PFSK-1 (cell line): ENCODE results near the gene PPP1R9A. TPM values are rescaled to one million over a fixed set of nuclear protein-coding genes. Genes with fewer than 3 reads are reported as not detected.

Experiments
- FOXP2 ChIP-seq: optimal IDR thresholded peaks from 2 replicates; pipeline ENCODE3; 2011; ENCODE audit warnings: borderline replicate concordance, control low read depth, inconsistent platforms; ENCODE audit not compliant: insufficient read depth; ENCODE audit errors: extremely low read length, extremely low read depth
- POLR2AphosphoS5 ChIP-seq: IDR thresholded peaks from 2 replicates; pipeline ENCODE4 v1.6.1; 2012; ENCODE audit warnings: low read depth, mild to moderate bottlenecking, control low read depth, low read length, moderate library complexity
- SIN3A ChIP-seq: IDR thresholded peaks from 2 replicates; pipeline ENCODE4 v1.6.1; 2012; ENCODE audit warnings: mild to moderate bottlenecking, low read length, moderate library complexity, borderline replicate concordance; ENCODE audit not compliant: insufficient read depth
- TAF1 ChIP-seq: IDR thresholded peaks from 2 replicates; pipeline ENCODE4 v1.6.1; 2012; ENCODE audit warnings: low read length, control low read depth, borderline replicate concordance; ENCODE audit not compliant: insufficient read depth
- polyA plus RNA-seq: library from polyadenylated mRNA; unstranded; fragments of >200 nt; gene quantifications from one replicate; pipeline ENCODE4 v1.2.1, GENCODE V29; 2012; ENCODE audit warnings: low read depth, missing spikeins; ENCODE audit not compliant: insufficient read length
- TF ChIP-seq, protein P1 (sequence below), 2 experiments: IDR thresholded peaks; 2 replicates each; pipeline versions ENCODE4 v1.6.1 to v1.8.0; 2011 to 2012; ENCODE audit warnings: low read depth in 2 of 2, low read length in 2 of 2, control low read depth in 1 of 2, inconsistent platforms in 1 of 2, mild to moderate bottlenecking in 1 of 2, moderate library complexity in 1 of 2; ENCODE audit not compliant: insufficient read depth in 1 of 2

The PPP1R9A gene
- polyA plus RNA-seq: 0.38 TPM

DNA sequence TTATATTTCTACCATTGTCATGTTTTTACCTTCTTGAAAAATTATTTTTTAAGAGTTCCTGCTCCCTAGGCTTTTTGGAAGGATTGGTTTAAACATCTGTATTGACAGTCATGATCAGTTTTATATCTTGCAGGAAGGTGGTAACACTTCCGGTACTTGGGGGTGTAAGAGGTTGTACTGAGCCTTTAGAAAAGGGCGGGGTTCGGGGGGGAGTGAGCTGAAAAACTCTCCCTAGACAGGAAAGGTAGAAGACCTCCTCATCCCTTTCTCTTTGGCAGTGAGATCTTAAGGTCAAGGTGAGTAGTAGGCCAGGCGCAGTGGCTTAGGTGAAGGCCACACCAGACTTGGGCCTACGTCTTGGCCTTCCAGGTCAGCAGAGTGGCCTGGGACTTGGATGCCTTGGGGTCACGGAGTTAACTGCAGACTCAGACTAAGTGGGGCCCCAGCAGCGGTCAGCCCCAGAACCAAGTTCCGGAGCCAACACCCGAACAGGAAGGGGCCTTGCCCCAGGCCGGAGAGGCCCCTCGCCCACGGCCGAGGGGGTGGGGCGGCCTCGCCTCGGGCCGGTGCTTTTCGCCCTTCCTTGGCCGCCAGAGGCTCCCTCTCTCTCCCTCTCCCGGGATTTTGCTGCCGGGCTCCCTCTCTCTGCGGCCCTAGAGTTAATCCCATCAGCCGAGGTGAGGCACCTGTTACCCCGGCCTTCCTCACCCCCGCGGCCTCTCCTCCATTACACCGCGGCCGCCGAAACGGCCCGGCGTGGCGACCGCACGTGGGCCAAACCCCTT lies at the start of gene PPP1R9A:
TSS of gene PPP1R9A (plus strand) at position 569 of the 785 bp plus-strand sequence. CDS start 2,520 bp downstream, outside the sequence.
- TF ChIP-seq SIN3A: no peak
- no peak for TF ChIP-seq POLR2AphosphoS5
- no peak for TF ChIP-seq TAF1
- TF ChIP-seq, protein P1, sequence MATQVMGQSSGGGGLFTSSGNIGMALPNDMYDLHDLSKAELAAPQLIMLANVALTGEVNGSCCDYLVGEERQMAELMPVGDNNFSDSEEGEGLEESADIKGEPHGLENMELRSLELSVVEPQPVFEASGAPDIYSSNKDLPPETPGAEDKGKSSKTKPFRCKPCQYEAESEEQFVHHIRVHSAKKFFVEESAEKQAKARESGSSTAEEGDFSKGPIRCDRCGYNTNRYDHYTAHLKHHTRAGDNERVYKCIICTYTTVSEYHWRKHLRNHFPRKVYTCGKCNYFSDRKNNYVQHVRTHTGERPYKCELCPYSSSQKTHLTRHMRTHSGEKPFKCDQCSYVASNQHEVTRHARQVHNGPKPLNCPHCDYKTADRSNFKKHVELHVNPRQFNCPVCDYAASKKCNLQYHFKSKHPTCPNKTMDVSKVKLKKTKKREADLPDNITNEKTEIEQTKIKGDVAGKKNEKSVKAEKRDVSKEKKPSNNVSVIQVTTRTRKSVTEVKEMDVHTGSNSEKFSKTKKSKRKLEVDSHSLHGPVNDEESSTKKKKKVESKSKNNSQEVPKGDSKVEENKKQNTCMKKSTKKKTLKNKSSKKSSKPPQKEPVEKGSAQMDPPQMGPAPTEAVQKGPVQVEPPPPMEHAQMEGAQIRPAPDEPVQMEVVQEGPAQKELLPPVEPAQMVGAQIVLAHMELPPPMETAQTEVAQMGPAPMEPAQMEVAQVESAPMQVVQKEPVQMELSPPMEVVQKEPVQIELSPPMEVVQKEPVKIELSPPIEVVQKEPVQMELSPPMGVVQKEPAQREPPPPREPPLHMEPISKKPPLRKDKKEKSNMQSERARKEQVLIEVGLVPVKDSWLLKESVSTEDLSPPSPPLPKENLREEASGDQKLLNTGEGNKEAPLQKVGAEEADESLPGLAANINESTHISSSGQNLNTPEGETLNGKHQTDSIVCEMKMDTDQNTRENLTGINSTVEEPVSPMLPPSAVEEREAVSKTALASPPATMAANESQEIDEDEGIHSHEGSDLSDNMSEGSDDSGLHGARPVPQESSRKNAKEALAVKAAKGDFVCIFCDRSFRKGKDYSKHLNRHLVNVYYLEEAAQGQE (IDR thresholded peaks at IDR 0.05; ENCODE audit: insufficient read depth in 1 of 2, low read depth in 2 of 2, low read length in 2 of 2): no peak
- TF ChIP-seq FOXP2: no peak

DNA sequence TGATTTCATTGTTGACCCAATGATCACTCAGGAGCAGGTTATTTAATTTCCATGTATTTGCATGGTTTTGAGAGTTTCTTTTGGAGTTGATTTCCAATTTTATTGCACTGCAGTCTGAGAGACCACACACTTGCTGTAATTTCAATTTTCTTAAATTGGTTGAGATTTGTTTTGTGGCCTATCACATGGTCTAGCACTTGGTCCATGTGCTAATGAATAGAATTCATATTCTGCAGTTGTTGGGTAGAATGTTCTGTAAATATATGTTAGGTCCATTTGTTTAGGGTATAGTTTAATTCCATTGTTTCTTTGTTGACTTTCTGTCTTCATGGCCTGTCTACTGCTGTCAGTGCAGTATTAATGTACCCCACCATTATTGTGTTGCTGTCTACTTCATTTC lies 36.3 kb upstream of the PPP1R9A start:
- TF ChIP-seq POLR2AphosphoS5 (no peak), SIN3A (no peak), TAF1 (no peak)
- TF ChIP-seq, protein P1 (IDR thresholded peaks at IDR 0.05; ENCODE audit: insufficient read depth in 1 of 2, low read depth in 2 of 2, low read length in 2 of 2): no peak

DNA sequence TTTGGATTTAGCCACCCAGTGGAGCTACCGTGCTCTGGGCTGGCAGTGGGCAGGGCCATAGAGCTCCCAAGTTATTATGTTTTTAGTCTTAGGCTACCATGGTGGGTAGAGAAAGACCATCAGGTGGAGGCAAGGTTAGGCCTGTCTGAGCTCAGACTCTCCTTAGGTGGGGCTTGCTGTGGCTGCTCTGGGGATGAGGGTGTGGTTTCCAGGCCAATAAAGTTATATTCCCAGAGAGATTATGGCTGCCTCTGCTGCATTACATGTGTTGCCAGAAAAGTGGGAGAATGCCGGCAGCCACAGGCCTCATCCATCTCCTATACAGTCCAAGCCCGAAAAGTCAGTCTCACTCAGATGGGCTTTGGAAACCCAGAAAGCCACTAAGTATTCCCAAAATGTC lies 34.2 kb upstream of the PPP1R9A start:
- TF ChIP-seq, protein P1 (IDR thresholded peaks at IDR 0.05; ENCODE audit: insufficient read depth in 1 of 2, low read depth in 2 of 2, low read length in 2 of 2): no peak
- TF ChIP-seq POLR2AphosphoS5: no peak
- TF ChIP-seq SIN3A: no peak
- TF ChIP-seq FOXP2: no peak
- TF ChIP-seq TAF1: no peak

DNA sequence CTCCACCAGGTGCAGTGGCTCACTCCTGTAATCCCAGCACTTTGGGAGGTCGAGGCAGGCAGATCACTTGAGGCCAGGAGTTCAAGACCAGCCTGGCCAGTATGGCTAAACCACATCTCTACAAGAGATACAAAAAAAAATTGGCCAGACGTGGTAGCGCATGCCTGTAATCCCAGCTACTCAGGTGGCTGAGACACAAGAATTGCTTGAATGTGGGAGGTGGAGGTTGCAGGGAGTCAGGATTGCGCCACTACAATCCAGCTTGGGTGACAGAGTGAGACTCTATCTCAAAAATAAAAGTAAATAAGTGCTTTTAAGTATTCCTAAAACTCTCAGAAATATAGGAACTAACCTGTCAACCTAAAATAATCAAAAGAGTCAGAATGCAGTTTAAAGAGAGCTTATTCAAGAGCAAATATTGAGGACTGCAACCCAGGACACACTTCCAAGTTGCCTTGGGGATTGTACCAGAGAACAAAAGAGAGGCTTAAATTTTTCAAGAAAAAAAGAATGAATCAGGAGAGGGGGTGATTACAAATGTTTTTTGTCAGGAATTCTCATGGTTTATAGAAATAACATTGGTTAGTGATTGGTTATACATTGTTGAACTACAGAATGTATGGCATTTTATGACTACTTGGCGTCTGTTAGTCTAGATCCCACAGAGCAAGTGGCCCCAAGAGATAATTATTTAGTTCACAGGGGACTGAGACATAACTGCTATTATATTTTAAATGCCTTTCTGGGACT lies 33.2 kb upstream of the PPP1R9A start:
- no peak for TF ChIP-seq FOXP2
- TF ChIP-seq, protein P1 (IDR thresholded peaks at IDR 0.05; ENCODE audit: insufficient read depth in 1 of 2, low read depth in 2 of 2, low read length in 2 of 2): no peak
- no peak for TF ChIP-seq POLR2AphosphoS5
- no peak for TF ChIP-seq TAF1
- no peak for TF ChIP-seq SIN3A
